Progenitor cell of endocrine pancreas (in vitro differentiated cells): ENCODE results near the gene DXO. TPM values are rescaled to one million over a fixed set of nuclear protein-coding genes. Genes with fewer than 3 reads are reported as not detected.

Source experiments
- DNase-seq: peaks from one replicate; pipeline ENCODE4 v3.0.0; 2021; ENCODE audit warnings: low spot score; ENCODE audit not compliant: unreplicated experiment
- H3K27ac Mint-ChIP-seq: 2 replicates; pipeline ENCODE4 v1.8.0; 2021; ENCODE audit warnings: mild to moderate bottlenecking, moderate library complexity, mixed read lengths
- H3K27me3 Mint-ChIP-seq: 2 replicates; pipeline ENCODE4 v1.8.0; 2021; ENCODE audit warnings: mixed read lengths
- H3K36me3 Mint-ChIP-seq: 2 replicates; pipeline ENCODE4 v1.8.0; 2022; ENCODE audit warnings: mixed read lengths; ENCODE audit not compliant: insufficient read depth
- H3K4me1 Mint-ChIP-seq: 2 replicates; pipeline ENCODE4 v1.8.0; 2021; ENCODE audit warnings: low read depth, mixed read lengths
- H3K4me3 Mint-ChIP-seq: 2 replicates; pipeline ENCODE4 v1.8.0; 2021; ENCODE audit warnings: low read depth, mild to moderate bottlenecking, moderate library complexity, mixed read lengths
- H3K9me3 Mint-ChIP-seq: 2 replicates; pipeline ENCODE4 v1.8.0; 2021; ENCODE audit warnings: low read depth, mixed read lengths
- microRNA-seq: library from miRNA; unstranded; fragments of <30 nt; microRNA quantifications from one replicate; pipeline ENCODE4 v1.1.0, GENCODE V29; 2020; ENCODE audit warnings: borderline number of aligned reads; ENCODE audit not compliant: unreplicated experiment
- total RNA-seq: library from RNA; stranded (reverse); gene quantifications from 2 replicates; pipeline ENCODE4 v1.2.1, GENCODE V29; 2021
- TF ChIP-seq, protein P1 (sequence below): fragments of 200-600 bp; sonication (generic); IDR thresholded peaks from one replicate; pipeline ENCODE4 v1.5.0; 2021; ENCODE audit warnings: antibody characterized with exemption, mild to moderate bottlenecking; ENCODE audit not compliant: unreplicated experiment

Gene DXO
- total RNA-seq, 1 donor from 2014 or later: 29.4 TPM

DNA sequence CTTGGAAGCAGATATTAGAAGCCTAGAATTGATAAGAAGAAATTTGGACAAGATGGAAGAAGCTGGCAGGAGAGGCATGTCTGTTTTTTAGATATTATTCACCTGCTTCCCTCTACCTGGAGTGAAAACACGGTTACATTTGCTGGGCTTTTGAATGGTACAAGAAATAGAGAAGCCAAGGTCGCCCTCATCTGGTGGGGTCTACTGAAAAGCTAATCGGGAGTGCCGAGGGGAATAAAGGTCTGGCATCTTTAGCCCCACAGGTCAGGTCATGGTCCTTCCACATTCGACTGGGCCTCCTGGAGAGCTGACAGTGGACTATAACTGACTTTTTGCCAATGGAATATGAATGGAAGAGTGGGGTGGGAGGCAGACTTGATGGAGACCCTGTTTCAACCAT lies 49.0 kb downstream of the DXO start:
- H3K36me3 Mint-ChIP-seq: no peaks in the 10 kb centered on the region
- no peak for DNase-seq
- H3K27me3 Mint-ChIP-seq: peaks cover 3% of the 10 kb centered on the region
- TF ChIP-seq, protein P1, sequence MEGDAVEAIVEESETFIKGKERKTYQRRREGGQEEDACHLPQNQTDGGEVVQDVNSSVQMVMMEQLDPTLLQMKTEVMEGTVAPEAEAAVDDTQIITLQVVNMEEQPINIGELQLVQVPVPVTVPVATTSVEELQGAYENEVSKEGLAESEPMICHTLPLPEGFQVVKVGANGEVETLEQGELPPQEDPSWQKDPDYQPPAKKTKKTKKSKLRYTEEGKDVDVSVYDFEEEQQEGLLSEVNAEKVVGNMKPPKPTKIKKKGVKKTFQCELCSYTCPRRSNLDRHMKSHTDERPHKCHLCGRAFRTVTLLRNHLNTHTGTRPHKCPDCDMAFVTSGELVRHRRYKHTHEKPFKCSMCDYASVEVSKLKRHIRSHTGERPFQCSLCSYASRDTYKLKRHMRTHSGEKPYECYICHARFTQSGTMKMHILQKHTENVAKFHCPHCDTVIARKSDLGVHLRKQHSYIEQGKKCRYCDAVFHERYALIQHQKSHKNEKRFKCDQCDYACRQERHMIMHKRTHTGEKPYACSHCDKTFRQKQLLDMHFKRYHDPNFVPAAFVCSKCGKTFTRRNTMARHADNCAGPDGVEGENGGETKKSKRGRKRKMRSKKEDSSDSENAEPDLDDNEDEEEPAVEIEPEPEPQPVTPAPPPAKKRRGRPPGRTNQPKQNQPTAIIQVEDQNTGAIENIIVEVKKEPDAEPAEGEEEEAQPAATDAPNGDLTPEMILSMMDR: peak; percentile 25
- H3K9me3 Mint-ChIP-seq: no peaks in the 10 kb centered on the region
- H3K4me3 Mint-ChIP-seq: no peak overlapping the region
- H3K27ac Mint-ChIP-seq: no peak overlapping the region
- peaks cover 3% of the 10 kb centered on the region for H3K4me1 Mint-ChIP-seq

DNA sequence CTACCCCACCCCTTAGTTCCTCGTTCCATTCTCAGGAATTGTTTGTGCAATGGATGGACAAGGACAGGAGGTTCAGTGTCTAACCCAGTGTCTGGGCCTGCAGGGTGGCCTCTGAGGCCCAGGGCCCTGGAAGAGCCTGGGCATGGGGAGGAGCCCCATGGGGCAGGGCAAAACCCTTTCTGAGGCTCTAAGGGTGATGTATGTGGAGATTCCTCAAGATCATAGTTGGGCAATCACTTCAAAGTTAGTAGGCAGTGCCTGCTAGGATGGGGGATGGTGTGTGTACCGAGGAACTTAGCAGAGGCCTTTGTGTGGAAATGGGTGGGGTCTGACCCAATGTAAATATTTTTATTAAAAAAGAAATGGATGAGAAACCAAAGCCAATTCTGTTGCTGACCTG lies 51.1 kb downstream of the DXO start:
- Mint-ChIP-seq H3K9me3 (no peaks in the 10 kb centered on the region), H3K4me3 (no peak overlapping the region), H3K4me1 (peaks cover 3% of the 10 kb centered on the region), H3K27me3 (peaks cover under 1% of the 10 kb centered on the region), H3K36me3 (no peaks in the 10 kb centered on the region), H3K27ac (no peak overlapping the region)
- TF ChIP-seq, protein P1: no peak
- no peak for DNase-seq

Small RNA genes within 50 kb of the gene (microRNA-seq; reads per million reads assigned to microRNA genes)
- 3.6 reads per million for gene MIR1236

Other genes starting within 250 kb of the DXO start
- gene MPIG6B, start 248.8 kb downstream of the DXO start, total RNA-seq: not detected in 2 replicates
- 218 and 233 TPM in 2 replicates for gene DDAH2, start 242.8 kb downstream of the DXO start, total RNA-seq
- gene CLIC1, start 235.6 kb downstream of the DXO start, total RNA-seq: 275 and 286 TPM in 2 replicates
- 45.0 and 51.3 TPM in 2 replicates for gene MSH5, start 232.1 kb downstream of the DXO start, total RNA-seq
- gene SAPCD1, start 209.5 kb downstream of the DXO start, total RNA-seq: 8.6 and 11.9 TPM in 2 replicates
- gene VWA7, start 194.8 kb downstream of the DXO start, total RNA-seq: 9.5 and 11.6 TPM in 2 replicates
- gene VARS1, start 176.4 kb downstream of the DXO start, total RNA-seq: 85.6 and 92.6 TPM in 2 replicates
- gene LSM2, start 165.2 kb downstream of the DXO start, total RNA-seq: 80.4 and 82.9 TPM in 2 replicates
- 2.4 and 2.5 TPM in 2 replicates for gene HSPA1L, start 156.9 kb downstream of the DXO start, total RNA-seq
- 52.5 and 56.6 TPM in 2 replicates for gene HSPA1A, start 156.6 kb downstream of the DXO start, total RNA-seq
- gene HSPA1B, start 144.4 kb downstream of the DXO start, total RNA-seq: 152 and 165 TPM in 2 replicates
- gene NEU1, start 109.3 kb downstream of the DXO start, total RNA-seq: 52.4 and 57.4 TPM in 2 replicates
- 17.5 and 19.1 TPM in 2 replicates for gene SLC44A4, start 93.1 kb downstream of the DXO start, total RNA-seq
- gene EHMT2, start 74.4 kb downstream of the DXO start, total RNA-seq: 161 and 175 TPM in 2 replicates
- gene ZBTB12, start 70.1 kb downstream of the DXO start, total RNA-seq: 47.1 and 55.5 TPM in 2 replicates
- gene C2, start 44.4 kb downstream of the DXO start, total RNA-seq: 0.47 and 0.65 TPM in 2 replicates
- 3.9 and 4.7 TPM in 2 replicates for gene CFB, start 26.0 kb downstream of the DXO start, total RNA-seq
- 67.2 and 71.8 TPM in 2 replicates for gene NELFE, start 13.2 kb downstream of the DXO start, total RNA-seq
- 97.9 and 103 TPM in 2 replicates for gene SKIC2, start 13.0 kb downstream of the DXO start, total RNA-seq
- gene C4A, start 9.9 kb upstream of the DXO start, total RNA-seq: 13.1 and 14.1 TPM in 2 replicates
- 6.6 and 8.4 TPM in 2 replicates for gene C4B, start 42.7 kb upstream of the DXO start, total RNA-seq
- gene CYP21A2, start 66.3 kb upstream of the DXO start, total RNA-seq: 0.38 and 0.67 TPM in 2 replicates
- 10.3 and 14.6 TPM in 2 replicates for gene TNXB, start 137.2 kb upstream of the DXO start, total RNA-seq
- 89.4 and 95.0 TPM in 2 replicates for gene ATF6B, start 156.1 kb upstream of the DXO start, total RNA-seq
- gene FKBPL, start 158.2 kb upstream of the DXO start, total RNA-seq: 8.4 and 8.7 TPM in 2 replicates
- gene PRRT1, start 179.8 kb upstream of the DXO start, total RNA-seq: 2.9 and 3.3 TPM in 2 replicates
- 75.5 and 80.8 TPM in 2 replicates for gene PPT2, start 182.0 kb upstream of the DXO start, total RNA-seq
- gene EGFL8, start 192.5 kb upstream of the DXO start, total RNA-seq: 68.3 and 83.1 TPM in 2 replicates
- 94.1 and 102 TPM in 2 replicates for gene AGPAT1, start 203.9 kb upstream of the DXO start, total RNA-seq
- 91.2 and 92.2 TPM in 2 replicates for gene RNF5, start 206.3 kb upstream of the DXO start, total RNA-seq
- 28.5 and 29.9 TPM in 2 replicates for gene AGER, start 212.1 kb upstream of the DXO start, total RNA-seq
- 260 and 261 TPM in 2 replicates for gene PBX2, start 218.1 kb upstream of the DXO start, total RNA-seq
- gene GPSM3, start 220.5 kb upstream of the DXO start, total RNA-seq: 6.1 and 6.5 TPM in 2 replicates